ENCODE results near the gene DGKG. TPM values are rescaled to one million over a fixed set of nuclear protein-coding genes. Genes with fewer than 3 reads are reported as not detected.
A peak's percentile ranks its signal among the peaks of the same experiment; 100 is the strongest.

DGKG gene
- total and polyA plus RNA-seq, 9 of the 15 experiments (the other 6 are each of a cell fraction or from before 2014, with no cell fraction given): 0.01 to 0.36 (median 0.15) TPM

DNA sequence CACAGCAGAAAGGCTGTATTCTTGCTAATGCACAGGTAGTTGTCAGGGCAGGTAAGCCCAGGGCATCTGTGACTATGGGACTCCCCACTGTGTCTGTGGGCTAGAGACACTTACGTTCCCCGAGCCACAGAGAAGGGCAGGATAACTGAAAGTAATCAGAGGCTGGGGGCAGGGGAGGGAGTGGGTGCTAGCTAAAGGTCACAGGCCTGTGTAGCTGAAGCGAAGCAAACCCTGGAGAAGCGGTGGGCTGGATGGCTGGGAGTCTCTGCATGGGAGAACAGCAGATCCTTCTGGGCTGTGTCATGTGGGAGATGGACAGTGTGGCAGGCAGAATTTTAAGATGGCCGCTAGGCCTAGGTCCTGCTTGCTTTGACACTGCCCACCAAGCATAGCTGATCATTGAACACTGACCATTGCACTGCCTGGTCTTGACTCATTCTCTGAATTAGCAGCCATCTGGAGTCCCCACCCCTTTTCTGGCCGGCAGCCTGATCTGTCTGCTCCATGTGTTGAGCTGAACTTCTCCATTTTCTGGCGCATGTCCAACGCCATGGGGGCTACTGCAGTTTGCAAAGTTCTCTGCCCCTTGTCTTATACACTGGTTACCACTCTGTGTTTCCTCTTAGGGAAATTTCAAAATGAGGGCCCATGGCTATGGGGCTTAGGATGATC lies 110.0 kb downstream of the DGKG start (continued):
- TF ChIP-seq YY1 (IDR thresholded peaks at IDR 0.05; ENCODE audit: borderline replicate concordance in 1 of 3, control insufficient read depth in 1 of 3, extremely low read depth in 1 of 3, insufficient read depth in 3 of 3, insufficient read length in 1 of 3, insufficient replicate concordance in 2 of 3, low read depth in 1 of 3, low read length in 2 of 3): peak in 1 of 3 experiments; percentile 17
- peak; percentile 67 for TF ChIP-seq FOSL1 (tag; conservative IDR thresholded peaks at IDR 0.05)
- no peak for TF ChIP-seq JUN (IDR thresholded peaks at IDR 0.05; ENCODE audit: borderline replicate concordance, low read depth, low read length)
- no peak for TF ChIP-seq JUN (CRISPR knock-in tag; IDR thresholded peaks at IDR 0.05; ENCODE audit: borderline replicate concordance)
- TF ChIP-seq, protein P1, sequence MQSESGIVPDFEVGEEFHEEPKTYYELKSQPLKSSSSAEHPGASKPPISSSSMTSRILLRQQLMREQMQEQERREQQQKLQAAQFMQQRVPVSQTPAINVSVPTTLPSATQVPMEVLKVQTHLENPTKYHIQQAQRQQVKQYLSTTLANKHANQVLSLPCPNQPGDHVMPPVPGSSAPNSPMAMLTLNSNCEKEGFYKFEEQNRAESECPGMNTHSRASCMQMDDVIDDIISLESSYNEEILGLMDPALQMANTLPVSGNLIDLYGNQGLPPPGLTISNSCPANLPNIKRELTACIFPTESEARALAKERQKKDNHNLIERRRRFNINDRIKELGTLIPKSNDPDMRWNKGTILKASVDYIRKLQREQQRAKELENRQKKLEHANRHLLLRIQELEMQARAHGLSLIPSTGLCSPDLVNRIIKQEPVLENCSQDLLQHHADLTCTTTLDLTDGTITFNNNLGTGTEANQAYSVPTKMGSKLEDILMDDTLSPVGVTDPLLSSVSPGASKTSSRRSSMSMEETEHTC (IDR thresholded peaks at IDR 0.05): no peak
- TF ChIP-seq, protein P2, sequence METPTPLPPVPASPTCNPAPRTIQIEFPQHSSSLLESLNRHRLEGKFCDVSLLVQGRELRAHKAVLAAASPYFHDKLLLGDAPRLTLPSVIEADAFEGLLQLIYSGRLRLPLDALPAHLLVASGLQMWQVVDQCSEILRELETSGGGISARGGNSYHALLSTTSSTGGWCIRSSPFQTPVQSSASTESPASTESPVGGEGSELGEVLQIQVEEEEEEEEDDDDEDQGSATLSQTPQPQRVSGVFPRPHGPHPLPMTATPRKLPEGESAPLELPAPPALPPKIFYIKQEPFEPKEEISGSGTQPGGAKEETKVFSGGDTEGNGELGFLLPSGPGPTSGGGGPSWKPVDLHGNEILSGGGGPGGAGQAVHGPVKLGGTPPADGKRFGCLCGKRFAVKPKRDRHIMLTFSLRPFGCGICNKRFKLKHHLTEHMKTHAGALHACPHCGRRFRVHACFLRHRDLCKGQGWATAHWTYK (CRISPR knock-in tag; IDR thresholded peaks at IDR 0.05): no peak
- no peak for TF ChIP-seq RUNX1 (IDR thresholded peaks at IDR 0.05; ENCODE audit: low read depth)
- TF ChIP-seq GATAD2B (IDR thresholded peaks at IDR 0.05; ENCODE audit: borderline replicate concordance): no peak
- TF ChIP-seq ZNF436 (CRISPR knock-in tag; IDR thresholded peaks at IDR 0.05): no peak
- no peak for TF ChIP-seq ZC3H11A (IDR thresholded peaks at IDR 0.05; ENCODE audit: low read depth, low read length)
- TF ChIP-seq PCBP1 (IDR thresholded peaks at IDR 0.05; ENCODE audit: low read depth, low read length, poor library complexity, severe bottlenecking): no peak
- no peak for TF ChIP-seq HNRNPH1 (optimal IDR thresholded peaks at IDR 0.05; ENCODE audit: low read depth, low read length)
- TF ChIP-seq ZNF12 (CRISPR knock-in tag; IDR thresholded peaks at IDR 0.05): no peak
- TF ChIP-seq CEBPG (CRISPR knock-in tag; IDR thresholded peaks at IDR 0.05): no peak
- TF ChIP-seq CEBPG (tag; conservative IDR thresholded peaks at IDR 0.05 in 1 of 2, IDR thresholded peaks at IDR 0.05 in 1 of 2): no peak
- TF ChIP-seq TBP (optimal IDR thresholded peaks at IDR 0.05; ENCODE audit: low read depth, low read length): no peak
- TF ChIP-seq NFIC (IDR thresholded peaks at IDR 0.05): peak; percentile 77
- TF ChIP-seq ILF3 (IDR thresholded peaks at IDR 0.05; ENCODE audit: borderline replicate concordance): no peak
- TF ChIP-seq, protein P3, sequence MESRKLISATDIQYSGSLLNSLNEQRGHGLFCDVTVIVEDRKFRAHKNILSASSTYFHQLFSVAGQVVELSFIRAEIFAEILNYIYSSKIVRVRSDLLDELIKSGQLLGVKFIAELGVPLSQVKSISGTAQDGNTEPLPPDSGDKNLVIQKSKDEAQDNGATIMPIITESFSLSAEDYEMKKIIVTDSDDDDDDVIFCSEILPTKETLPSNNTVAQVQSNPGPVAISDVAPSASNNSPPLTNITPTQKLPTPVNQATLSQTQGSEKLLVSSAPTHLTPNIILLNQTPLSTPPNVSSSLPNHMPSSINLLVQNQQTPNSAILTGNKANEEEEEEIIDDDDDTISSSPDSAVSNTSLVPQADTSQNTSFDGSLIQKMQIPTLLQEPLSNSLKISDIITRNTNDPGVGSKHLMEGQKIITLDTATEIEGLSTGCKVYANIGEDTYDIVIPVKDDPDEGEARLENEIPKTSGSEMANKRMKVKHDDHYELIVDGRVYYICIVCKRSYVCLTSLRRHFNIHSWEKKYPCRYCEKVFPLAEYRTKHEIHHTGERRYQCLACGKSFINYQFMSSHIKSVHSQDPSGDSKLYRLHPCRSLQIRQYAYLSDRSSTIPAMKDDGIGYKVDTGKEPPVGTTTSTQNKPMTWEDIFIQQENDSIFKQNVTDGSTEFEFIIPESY (CRISPR knock-in tag; IDR thresholded peaks at IDR 0.05): no peak
- TF ChIP-seq MBD2 (IDR thresholded peaks at IDR 0.05; ENCODE audit: borderline replicate concordance, low read depth): no peak
- no peak for TF ChIP-seq ARNT (IDR thresholded peaks at IDR 0.05)
- TF ChIP-seq TCF3 (CRISPR knock-in tag; IDR thresholded peaks at IDR 0.05): peak; percentile 26; the same call in 1 of the 2 replicates
